ENCODE data around the gene OR13C8. TPM values are rescaled to one million over a fixed set of nuclear protein-coding genes. Genes with fewer than 3 reads are reported as not detected.

OR13C8 gene
- total RNA-seq, 1 experiment from 2014 or later, result not detected

DNA sequence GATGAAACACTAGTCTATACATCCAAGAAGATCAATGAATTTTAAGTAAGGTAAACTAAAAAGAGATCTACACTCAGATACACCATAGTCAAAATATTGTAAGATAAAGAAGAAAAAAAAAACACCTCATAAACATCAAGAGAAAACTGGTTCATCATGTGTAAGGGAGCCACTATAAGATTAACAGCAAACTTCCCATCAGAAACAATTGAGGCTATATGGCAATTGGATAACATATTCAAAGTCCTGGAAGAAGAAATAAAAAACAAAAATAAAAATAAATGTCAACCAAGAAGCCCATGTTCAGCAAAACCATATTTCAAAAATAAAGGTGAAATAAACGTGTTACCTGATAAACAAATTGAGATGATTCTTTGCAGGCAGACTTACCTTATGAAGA lies 3.6 kb downstream of the OR13C8 start:
- H3K4me1 ChIP-seq (ENCODE audit: control insufficient read depth, insufficient read depth, low read length), result no peaks in the 10 kb centered on the region
- intact Hi-C loops (cut with micrococcal nuclease; ENCODE audit: unreplicated experiment), result no loop called here
- TF ChIP-seq, protein P1, sequence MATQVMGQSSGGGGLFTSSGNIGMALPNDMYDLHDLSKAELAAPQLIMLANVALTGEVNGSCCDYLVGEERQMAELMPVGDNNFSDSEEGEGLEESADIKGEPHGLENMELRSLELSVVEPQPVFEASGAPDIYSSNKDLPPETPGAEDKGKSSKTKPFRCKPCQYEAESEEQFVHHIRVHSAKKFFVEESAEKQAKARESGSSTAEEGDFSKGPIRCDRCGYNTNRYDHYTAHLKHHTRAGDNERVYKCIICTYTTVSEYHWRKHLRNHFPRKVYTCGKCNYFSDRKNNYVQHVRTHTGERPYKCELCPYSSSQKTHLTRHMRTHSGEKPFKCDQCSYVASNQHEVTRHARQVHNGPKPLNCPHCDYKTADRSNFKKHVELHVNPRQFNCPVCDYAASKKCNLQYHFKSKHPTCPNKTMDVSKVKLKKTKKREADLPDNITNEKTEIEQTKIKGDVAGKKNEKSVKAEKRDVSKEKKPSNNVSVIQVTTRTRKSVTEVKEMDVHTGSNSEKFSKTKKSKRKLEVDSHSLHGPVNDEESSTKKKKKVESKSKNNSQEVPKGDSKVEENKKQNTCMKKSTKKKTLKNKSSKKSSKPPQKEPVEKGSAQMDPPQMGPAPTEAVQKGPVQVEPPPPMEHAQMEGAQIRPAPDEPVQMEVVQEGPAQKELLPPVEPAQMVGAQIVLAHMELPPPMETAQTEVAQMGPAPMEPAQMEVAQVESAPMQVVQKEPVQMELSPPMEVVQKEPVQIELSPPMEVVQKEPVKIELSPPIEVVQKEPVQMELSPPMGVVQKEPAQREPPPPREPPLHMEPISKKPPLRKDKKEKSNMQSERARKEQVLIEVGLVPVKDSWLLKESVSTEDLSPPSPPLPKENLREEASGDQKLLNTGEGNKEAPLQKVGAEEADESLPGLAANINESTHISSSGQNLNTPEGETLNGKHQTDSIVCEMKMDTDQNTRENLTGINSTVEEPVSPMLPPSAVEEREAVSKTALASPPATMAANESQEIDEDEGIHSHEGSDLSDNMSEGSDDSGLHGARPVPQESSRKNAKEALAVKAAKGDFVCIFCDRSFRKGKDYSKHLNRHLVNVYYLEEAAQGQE (IDR thresholded peaks at IDR 0.05; ENCODE audit: insufficient read depth in 1 of 2, low read depth in 2 of 2, low read length in 1 of 2), result no peak
- TF ChIP-seq SIN3A (IDR thresholded peaks at IDR 0.05; ENCODE audit: borderline replicate concordance, insufficient read depth, low read depth, low read length), result no peak
- no peak for TF ChIP-seq POLR2AphosphoS5 (IDR thresholded peaks at IDR 0.05; ENCODE audit: low read depth, low read length)
- no peak for TF ChIP-seq TCF7L2 (IDR thresholded peaks at IDR 0.05; ENCODE audit: low read depth, low read length)
- TF ChIP-seq, protein P2, sequence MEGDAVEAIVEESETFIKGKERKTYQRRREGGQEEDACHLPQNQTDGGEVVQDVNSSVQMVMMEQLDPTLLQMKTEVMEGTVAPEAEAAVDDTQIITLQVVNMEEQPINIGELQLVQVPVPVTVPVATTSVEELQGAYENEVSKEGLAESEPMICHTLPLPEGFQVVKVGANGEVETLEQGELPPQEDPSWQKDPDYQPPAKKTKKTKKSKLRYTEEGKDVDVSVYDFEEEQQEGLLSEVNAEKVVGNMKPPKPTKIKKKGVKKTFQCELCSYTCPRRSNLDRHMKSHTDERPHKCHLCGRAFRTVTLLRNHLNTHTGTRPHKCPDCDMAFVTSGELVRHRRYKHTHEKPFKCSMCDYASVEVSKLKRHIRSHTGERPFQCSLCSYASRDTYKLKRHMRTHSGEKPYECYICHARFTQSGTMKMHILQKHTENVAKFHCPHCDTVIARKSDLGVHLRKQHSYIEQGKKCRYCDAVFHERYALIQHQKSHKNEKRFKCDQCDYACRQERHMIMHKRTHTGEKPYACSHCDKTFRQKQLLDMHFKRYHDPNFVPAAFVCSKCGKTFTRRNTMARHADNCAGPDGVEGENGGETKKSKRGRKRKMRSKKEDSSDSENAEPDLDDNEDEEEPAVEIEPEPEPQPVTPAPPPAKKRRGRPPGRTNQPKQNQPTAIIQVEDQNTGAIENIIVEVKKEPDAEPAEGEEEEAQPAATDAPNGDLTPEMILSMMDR (IDR thresholded peaks at IDR 0.05), result no peak
- H3K4me3 ChIP-seq (ENCODE audit: low read depth in 2 of 2, low read length in 2 of 2), result no peak overlapping the region
- ATAC-seq (no peak), DNase-seq (ENCODE audit: low read depth, low spot score) (no peak)
- no peaks in the 10 kb centered on the region for H3K9me3 ChIP-seq (ENCODE audit: control insufficient read depth, insufficient read depth, low read depth, low read length)
- CTCF ChIA-PET, result no interaction called here
- H3K27ac ChIP-seq (ENCODE audit: low read length), result no peak overlapping the region
- POLR2A ChIA-PET, result no interaction called here
- no peaks in the 10 kb centered on the region for H3K27me3 ChIP-seq (ENCODE audit: control insufficient read depth, insufficient read depth, low read length)
- in situ Hi-C loops (cut with HindIII; ENCODE audit: low pct_unique_long_range_greater_than_20kb, low sequenced_read_pairs), result no loop called here
- H3K36me3 ChIP-seq (ENCODE audit: control insufficient read depth, insufficient read depth, low read length), result no peaks in the 10 kb centered on the region
- BruUV-seq (replicated peaks), result no TSS peak

GRCh38 chr9:104575456-104575855 lies 6.5 kb downstream of the OR13C8 start:
- no TSS peak for BruUV-seq (replicated peaks)
- Histone ChIP-seq H3K9me3 (ENCODE audit: control insufficient read depth, insufficient read depth, low read depth, low read length) (no peaks in the 10 kb centered on the region), H3K4me3 (ENCODE audit: low read depth in 2 of 2, low read length in 2 of 2) (no peak overlapping the region), H3K27me3 (ENCODE audit: control insufficient read depth, insufficient read depth, low read length) (no peaks in the 10 kb centered on the region), H3K4me1 (ENCODE audit: control insufficient read depth, insufficient read depth, low read length) (no peaks in the 10 kb centered on the region), H3K27ac (ENCODE audit: low read length) (no peak overlapping the region), H3K36me3 (ENCODE audit: control insufficient read depth, insufficient read depth, low read length) (no peaks in the 10 kb centered on the region)
- DNase-seq (ENCODE audit: low read depth, low spot score) (no peak), ATAC-seq (no peak)
- TF ChIP-seq SIN3A (IDR thresholded peaks at IDR 0.05; ENCODE audit: borderline replicate concordance, insufficient read depth, low read depth, low read length) (no peak), POLR2AphosphoS5 (IDR thresholded peaks at IDR 0.05; ENCODE audit: low read depth, low read length) (no peak), TCF7L2 (IDR thresholded peaks at IDR 0.05; ENCODE audit: low read depth, low read length) (no peak)
- TF ChIP-seq, protein P2 (IDR thresholded peaks at IDR 0.05), result no peak
- TF ChIP-seq, protein P1 (IDR thresholded peaks at IDR 0.05; ENCODE audit: insufficient read depth in 1 of 2, low read depth in 2 of 2, low read length in 1 of 2), result no peak
- in situ Hi-C loops (cut with HindIII; ENCODE audit: low pct_unique_long_range_greater_than_20kb, low sequenced_read_pairs), result no loop called here
- CTCF ChIA-PET, result no interaction called here
- intact Hi-C loops (cut with micrococcal nuclease; ENCODE audit: unreplicated experiment), result no loop called here
- POLR2A ChIA-PET, result no interaction called here
